Neural cell (in vitro differentiated cells): Measurements from ENCODE around the gene SKA2. TPM values are rescaled to one million over a fixed set of nuclear protein-coding genes. Genes with fewer than 3 reads are reported as not detected.

ENCODE experiments used
- H2AFZ ChIP-seq: fragments of 200-600, 300-800 bp; sonication (generic), shearing (Covaris generic); 2 replicates; pipeline ENCODE4 v1.6.0; 2014; ENCODE audit warnings: low read depth, mild to moderate bottlenecking, antibody characterized with exemption, low read length, moderate library complexity
- H3F3A ChIP-seq: fragments of 200-600 bp; shearing (Covaris generic); 2 replicates; pipeline ENCODE4 v1.6.1; 2016; ENCODE audit warnings: mild to moderate bottlenecking, moderate library complexity, mixed read lengths, antibody characterized with exemption, low read length; ENCODE audit not compliant: insufficient read depth, poor library complexity, severe bottlenecking
- H3K27ac ChIP-seq: fragments of 200-600, 300-800 bp; sonication (generic), shearing (Covaris generic); 2 replicates; pipeline ENCODE4 v1.5.1; 2014; ENCODE audit warnings: mild to moderate bottlenecking, low read length, moderate library complexity
- H3K27me3 ChIP-seq: fragments of 300-800, 200-600 bp; sonication (generic), shearing (Covaris generic); 2 replicates; pipeline ENCODE4 v1.6.0; 2014; ENCODE audit warnings: mild to moderate bottlenecking, low read depth, low read length, moderate library complexity; ENCODE audit not compliant: insufficient read depth
- H3K36me3 ChIP-seq: fragments of 300-800, 200-600 bp; sonication (generic), shearing (Covaris generic); 2 replicates; pipeline ENCODE4 v1.5.1; 2014; ENCODE audit warnings: mild to moderate bottlenecking, antibody characterized with exemption, low read length, moderate library complexity; ENCODE audit not compliant: insufficient read depth
- H3K4me2 ChIP-seq: fragments of 300-800, 200-600 bp; sonication (generic), shearing (Covaris generic); 2 replicates; pipeline ENCODE4 v1.6.0; 2014; ENCODE audit warnings: mild to moderate bottlenecking, low read length
- H3K4me3 ChIP-seq: fragments of 300-800, 200-600 bp; sonication (generic), shearing (Covaris generic); 2 replicates; pipeline ENCODE4 v1.5.1; 2014; ENCODE audit warnings: mild to moderate bottlenecking, low read length, moderate library complexity
- H3K79me2 ChIP-seq: fragments of 200-600 bp; shearing (Covaris generic); replicated peaks from 2 replicates; pipeline ENCODE4 v1.6.0; 2014; ENCODE audit warnings: mild to moderate bottlenecking, low read length, moderate library complexity; ENCODE audit not compliant: insufficient read depth
- H3K9ac ChIP-seq: fragments of 300-800, 200-600 bp; sonication (generic), shearing (Covaris generic); 2 replicates; pipeline ENCODE4 v1.6.1; 2016; ENCODE audit warnings: mild to moderate bottlenecking, low read length, mixed read lengths
- H3K9me2 ChIP-seq: fragments of 200-600 bp; shearing (Covaris generic); 2 replicates; pipeline ENCODE4 v1.6.1; 2016; ENCODE audit warnings: mild to moderate bottlenecking, low read length, mixed read lengths; ENCODE audit not compliant: insufficient read depth
- H3K9me3 ChIP-seq: fragments of 200-600, 300-800 bp; sonication (generic), shearing (Covaris generic); 2 replicates; pipeline ENCODE4 v1.6.1; 2016; ENCODE audit warnings: mild to moderate bottlenecking, mixed run types, low read length, moderate library complexity, mixed read lengths
- H4K20me1 ChIP-seq: fragments of 200-600 bp; shearing (Covaris generic); 2 replicates; pipeline ENCODE4 v1.6.1; 2016; ENCODE audit warnings: mild to moderate bottlenecking, mixed run types; ENCODE audit not compliant: insufficient read depth
- EP300 ChIP-seq: fragments of 450-650 bp; conservative IDR thresholded peaks from 2 replicates; pipeline ENCODE4 v1.6.1; 2014; ENCODE audit warnings: antibody characterized with exemption, mild to moderate bottlenecking, moderate library complexity; ENCODE audit not compliant: poor library complexity, severe bottlenecking
- EZH2 ChIP-seq: fragments of 200-600, 300-800 bp; shearing (Covaris generic), sonication (generic); IDR thresholded peaks from 2 replicates; pipeline ENCODE4 v1.6.1; 2014; ENCODE audit warnings: antibody characterized with exemption, low read length, borderline replicate concordance, mild to moderate bottlenecking; ENCODE audit not compliant: insufficient read depth, poor library complexity, severe bottlenecking
- MXI1 ChIP-seq: fragments of 450-650 bp; conservative IDR thresholded peaks from 2 replicates; pipeline ENCODE4 v1.6.1; 2014; ENCODE audit warnings: antibody characterized with exemption, mild to moderate bottlenecking; ENCODE audit not compliant: poor library complexity, severe bottlenecking
- POLR2AphosphoS5 ChIP-seq: IDR thresholded peaks from 2 replicates; pipeline ENCODE4 v1.6.1; 2012
- RAD21 ChIP-seq: fragments of 450-650 bp; conservative IDR thresholded peaks from 2 replicates; pipeline ENCODE4 v1.6.1; 2014; ENCODE audit warnings: antibody characterized with exemption, mild to moderate bottlenecking, moderate library complexity
- SMC3 ChIP-seq: fragments of 450-650 bp; conservative IDR thresholded peaks from 2 replicates; pipeline ENCODE4 v1.6.1; 2014; ENCODE audit warnings: antibody characterized with exemption, mild to moderate bottlenecking, moderate library complexity; ENCODE audit not compliant: poor library complexity
- TAF1 ChIP-seq: IDR thresholded peaks from 2 replicates; pipeline ENCODE4 v1.6.1; 2012; ENCODE audit warnings: low read depth
- polyA plus RNA-seq: library from polyadenylated mRNA; depleted of rRNA; stranded (reverse); fragments of >200 nt; gene quantifications from 2 replicates; pipeline ENCODE4 v1.2.3, GENCODE V29; 2014
- TF ChIP-seq, protein P1 (sequence below): IDR thresholded peaks from 2 replicates; pipeline ENCODE4 v1.6.1; 2012; ENCODE audit warnings: borderline replicate concordance
- TF ChIP-seq, protein P2 (sequence below): fragments of 450-650 bp; IDR thresholded peaks from 2 replicates; pipeline ENCODE4 v1.5.1; 2014; ENCODE audit warnings: antibody characterized with exemption, mild to moderate bottlenecking, moderate library complexity; ENCODE audit not compliant: poor library complexity, severe bottlenecking

The SKA2 gene
- polyA plus RNA-seq, 1 donor from 2014 or later = 336 TPM

DNA sequence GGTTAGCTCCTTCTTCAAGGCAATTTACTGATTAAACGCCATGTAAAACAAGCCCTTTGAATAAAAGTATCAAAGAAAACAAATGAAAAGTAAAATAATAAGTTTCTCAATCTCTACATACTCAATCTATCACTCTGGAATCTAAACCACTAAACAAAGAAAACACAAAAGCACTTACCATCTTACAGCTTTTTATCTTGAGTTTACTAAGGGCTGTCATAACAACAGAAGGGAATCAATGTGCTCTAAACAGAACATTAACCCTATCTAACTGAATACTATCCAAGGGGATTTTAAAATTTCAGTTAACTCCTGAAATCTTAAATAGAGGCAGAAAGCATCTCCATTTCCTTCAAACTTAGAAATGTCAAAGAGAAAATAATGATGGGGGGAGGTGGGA, 3.4 kb downstream of the SKA2 start:
- Histone ChIP-seq H3K79me2 (peaks cover 72% of the 10 kb centered on the region), H4K20me1 (no peaks in the 10 kb centered on the region), H3K36me3 (no peaks in the 10 kb centered on the region), H3K4me2 (peak overlapping the region; percentile 83), H3K27me3 (no peaks in the 10 kb centered on the region), H3K9me2 (no peaks in the 10 kb centered on the region), H3F3A (no peaks in the 10 kb centered on the region), H3K9me3 (no peaks in the 10 kb centered on the region), H3K27ac (peak overlapping the region; percentile 35), H3K4me3 (peak overlapping the region; percentile 86), H2AFZ (no peak overlapping the region), H3K9ac (peak overlapping the region; percentile 92)
- TF ChIP-seq MXI1 = no peak
- no peak for TF ChIP-seq TAF1
- TF ChIP-seq EP300 = no peak
- TF ChIP-seq POLR2AphosphoS5 = no peak
- TF ChIP-seq, protein P1, sequence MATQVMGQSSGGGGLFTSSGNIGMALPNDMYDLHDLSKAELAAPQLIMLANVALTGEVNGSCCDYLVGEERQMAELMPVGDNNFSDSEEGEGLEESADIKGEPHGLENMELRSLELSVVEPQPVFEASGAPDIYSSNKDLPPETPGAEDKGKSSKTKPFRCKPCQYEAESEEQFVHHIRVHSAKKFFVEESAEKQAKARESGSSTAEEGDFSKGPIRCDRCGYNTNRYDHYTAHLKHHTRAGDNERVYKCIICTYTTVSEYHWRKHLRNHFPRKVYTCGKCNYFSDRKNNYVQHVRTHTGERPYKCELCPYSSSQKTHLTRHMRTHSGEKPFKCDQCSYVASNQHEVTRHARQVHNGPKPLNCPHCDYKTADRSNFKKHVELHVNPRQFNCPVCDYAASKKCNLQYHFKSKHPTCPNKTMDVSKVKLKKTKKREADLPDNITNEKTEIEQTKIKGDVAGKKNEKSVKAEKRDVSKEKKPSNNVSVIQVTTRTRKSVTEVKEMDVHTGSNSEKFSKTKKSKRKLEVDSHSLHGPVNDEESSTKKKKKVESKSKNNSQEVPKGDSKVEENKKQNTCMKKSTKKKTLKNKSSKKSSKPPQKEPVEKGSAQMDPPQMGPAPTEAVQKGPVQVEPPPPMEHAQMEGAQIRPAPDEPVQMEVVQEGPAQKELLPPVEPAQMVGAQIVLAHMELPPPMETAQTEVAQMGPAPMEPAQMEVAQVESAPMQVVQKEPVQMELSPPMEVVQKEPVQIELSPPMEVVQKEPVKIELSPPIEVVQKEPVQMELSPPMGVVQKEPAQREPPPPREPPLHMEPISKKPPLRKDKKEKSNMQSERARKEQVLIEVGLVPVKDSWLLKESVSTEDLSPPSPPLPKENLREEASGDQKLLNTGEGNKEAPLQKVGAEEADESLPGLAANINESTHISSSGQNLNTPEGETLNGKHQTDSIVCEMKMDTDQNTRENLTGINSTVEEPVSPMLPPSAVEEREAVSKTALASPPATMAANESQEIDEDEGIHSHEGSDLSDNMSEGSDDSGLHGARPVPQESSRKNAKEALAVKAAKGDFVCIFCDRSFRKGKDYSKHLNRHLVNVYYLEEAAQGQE = no peak
- no peak for TF ChIP-seq EZH2
- TF ChIP-seq RAD21 = no peak
- TF ChIP-seq, protein P2, sequence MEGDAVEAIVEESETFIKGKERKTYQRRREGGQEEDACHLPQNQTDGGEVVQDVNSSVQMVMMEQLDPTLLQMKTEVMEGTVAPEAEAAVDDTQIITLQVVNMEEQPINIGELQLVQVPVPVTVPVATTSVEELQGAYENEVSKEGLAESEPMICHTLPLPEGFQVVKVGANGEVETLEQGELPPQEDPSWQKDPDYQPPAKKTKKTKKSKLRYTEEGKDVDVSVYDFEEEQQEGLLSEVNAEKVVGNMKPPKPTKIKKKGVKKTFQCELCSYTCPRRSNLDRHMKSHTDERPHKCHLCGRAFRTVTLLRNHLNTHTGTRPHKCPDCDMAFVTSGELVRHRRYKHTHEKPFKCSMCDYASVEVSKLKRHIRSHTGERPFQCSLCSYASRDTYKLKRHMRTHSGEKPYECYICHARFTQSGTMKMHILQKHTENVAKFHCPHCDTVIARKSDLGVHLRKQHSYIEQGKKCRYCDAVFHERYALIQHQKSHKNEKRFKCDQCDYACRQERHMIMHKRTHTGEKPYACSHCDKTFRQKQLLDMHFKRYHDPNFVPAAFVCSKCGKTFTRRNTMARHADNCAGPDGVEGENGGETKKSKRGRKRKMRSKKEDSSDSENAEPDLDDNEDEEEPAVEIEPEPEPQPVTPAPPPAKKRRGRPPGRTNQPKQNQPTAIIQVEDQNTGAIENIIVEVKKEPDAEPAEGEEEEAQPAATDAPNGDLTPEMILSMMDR = no peak
- TF ChIP-seq SMC3 = no peak

DNA sequence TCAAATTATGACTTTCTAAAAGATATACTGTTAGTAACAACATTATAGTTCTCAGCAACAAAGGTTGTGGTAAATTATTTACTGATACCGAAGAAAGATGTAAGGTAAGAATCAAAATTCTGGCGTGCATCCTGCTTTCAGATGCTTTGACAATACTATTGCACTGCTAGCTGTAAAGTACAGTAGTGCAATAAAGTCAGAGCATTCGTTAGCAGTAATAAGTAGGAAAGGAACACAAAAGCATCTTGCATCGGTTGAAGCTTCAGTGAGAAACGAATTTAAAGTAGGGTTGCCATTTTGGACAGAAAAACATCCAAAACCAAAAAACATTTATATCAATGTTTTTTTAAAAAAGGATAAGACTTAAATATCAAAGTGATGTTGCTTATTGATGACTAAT, 4.0 kb downstream of the SKA2 start:
- H3K9ac ChIP-seq = peak overlapping the region; percentile 92
- no peaks in the 10 kb centered on the region for H4K20me1 ChIP-seq
- H3K9me2 ChIP-seq = no peaks in the 10 kb centered on the region
- H3K36me3 ChIP-seq = no peaks in the 10 kb centered on the region
- H3K27ac ChIP-seq = no peak overlapping the region
- peak overlapping the region; percentile 83 for H3K4me2 ChIP-seq
- no peaks in the 10 kb centered on the region for H3F3A ChIP-seq
- H3K79me2 ChIP-seq = peaks cover 77% of the 10 kb centered on the region
- H3K27me3 ChIP-seq = no peaks in the 10 kb centered on the region
- peak overlapping the region; percentile 86 for H3K4me3 ChIP-seq
- no peak overlapping the region for H2AFZ ChIP-seq
- no peak for TF ChIP-seq EZH2
- no peak for TF ChIP-seq TAF1
- TF ChIP-seq SMC3 = no peak
- TF ChIP-seq, protein P2 = no peak
- no peak for TF ChIP-seq RAD21
- TF ChIP-seq, protein P1 = no peak
- no peak for TF ChIP-seq MXI1
- no peak for TF ChIP-seq EP300
- TF ChIP-seq POLR2AphosphoS5 = no peak
- no peaks in the 10 kb centered on the region for H3K9me3 ChIP-seq
